Panc1 (cell line): ENCODE results near the gene STRIP1. TPM values are rescaled to one million over a fixed set of nuclear protein-coding genes. Genes with fewer than 3 reads are reported as not detected.

Source experiments
- ATAC-seq: fragments of 200-7000 bp; cut with Tn5 transposase; 2 replicates; pipeline ENCODE4 v1.9.1; 2020; ENCODE audit warnings: mild to moderate bottlenecking, moderate library complexity
- BruUV-seq: library from RNA; stranded (reverse); fragments of 400-500 nt; replicated peaks from 2 replicates; lab custom pipeline; 2021; lab: Mats Ljungman, UMichigan
- CTCF ChIA-PET: fragments of 300-600 bp; sonication (Branson Sonifier 250); formaldehyde crosslinking; loops from one replicate; lab custom pipeline; 2022; ENCODE audit warnings: antibody characterized with exemption; lab: Charles Lee
- POLR2A ChIA-PET: fragments of 300-600 bp; sonication (Branson Sonifier 250); formaldehyde crosslinking; loops from one replicate; lab custom pipeline; 2022; ENCODE audit warnings: antibody characterized with exemption; lab: Charles Lee
- DNase-seq: peaks from one replicate; pipeline ENCODE4 v3.0.0-alpha.2; 2010; ENCODE audit warnings: low read depth, low spot score
- H3K27ac ChIP-seq: 2 replicates; pipeline ENCODE4 v1.5.1; 2011; ENCODE audit warnings: mild to moderate bottlenecking, low read length, inconsistent platforms
- H3K27me3 ChIP-seq: fragments of 200-500 bp; sonication (Bioruptor generic); 2 replicates; pipeline ENCODE4 v1.6.0; 2014; ENCODE audit warnings: low read length, inconsistent platforms; ENCODE audit not compliant: control insufficient read depth, insufficient read depth
- H3K36me3 ChIP-seq: fragments of 200-500 bp; sonication (Bioruptor generic); 2 replicates; pipeline ENCODE4 v1.5.1; 2014; ENCODE audit warnings: inconsistent platforms, mild to moderate bottlenecking, low read length, moderate library complexity; ENCODE audit not compliant: control insufficient read depth, insufficient read depth
- H3K4me1 ChIP-seq: 2 replicates; pipeline ENCODE4 v1.5.1; 2011; ENCODE audit warnings: inconsistent platforms, mild to moderate bottlenecking, low read length, moderate library complexity; ENCODE audit not compliant: control insufficient read depth, insufficient read depth
- H3K4me3 ChIP-seq, 2 experiments: 2 replicates each; pipeline ENCODE4 v1.5.1; 2011 to 2012; ENCODE audit warnings: low read depth in 2 of 2, low read length in 2 of 2, mild to moderate bottlenecking in 2 of 2, inconsistent platforms in 1 of 2, moderate library complexity in 1 of 2
- H3K9me3 ChIP-seq: fragments of 200-500 bp; sonication (Bioruptor generic); 2 replicates; pipeline ENCODE4 v1.5.1; 2014; ENCODE audit warnings: low read depth, mild to moderate bottlenecking, inconsistent platforms, low read length, moderate library complexity; ENCODE audit not compliant: control insufficient read depth, insufficient read depth
- CTCF ChIP-seq: fragments of 450-650 bp; IDR thresholded peaks from 2 replicates; pipeline ENCODE4 v1.5.1; 2017; ENCODE audit warnings: mild to moderate bottlenecking
- POLR2AphosphoS5 ChIP-seq: IDR thresholded peaks from 2 replicates; pipeline ENCODE4 v1.6.1; 2012; ENCODE audit warnings: mild to moderate bottlenecking, low read depth, low read length, moderate library complexity
- REST ChIP-seq, 2 experiments: IDR thresholded peaks; 2 replicates each; pipeline ENCODE4 v1.6.1; 2011 to 2012; ENCODE audit warnings: low read depth in 2 of 2, control low read depth in 1 of 2, low read length in 1 of 2, mild to moderate bottlenecking in 1 of 2, moderate library complexity in 1 of 2; ENCODE audit not compliant: insufficient read depth in 1 of 2
- SIN3A ChIP-seq: IDR thresholded peaks from 2 replicates; pipeline ENCODE4 v1.6.1; 2012; ENCODE audit warnings: low read depth, mild to moderate bottlenecking, low read length, moderate library complexity, borderline replicate concordance; ENCODE audit not compliant: insufficient read depth
- TCF7L2 ChIP-seq: IDR thresholded peaks from 2 replicates; pipeline ENCODE4 v1.6.1; 2011; ENCODE audit warnings: mild to moderate bottlenecking, low read depth, low read length, inconsistent platforms
- in situ Hi-C: cut with HindIII; loops from 2 replicates; pipeline ENCODE4 v1.10.0; 2016; ENCODE audit warnings: low sequenced_read_pairs, low pct_unique_long_range_greater_than_20kb
- intact Hi-C: fragments of 100-400 bp; cut with micrococcal nuclease; formaldehyde crosslinking; loops from one replicate; pipeline ENCODE4 v1.10.0; 2022; ENCODE audit not compliant: unreplicated experiment
- total RNA-seq: library from RNA; stranded (reverse); gene quantifications from one replicate; pipeline ENCODE4 v1.2.1, GENCODE V29; 2021; ENCODE audit not compliant: unreplicated experiment

STRIP1 gene
- total RNA-seq, 1 experiment from 2014 or later, result 26.1 TPM

DNA sequence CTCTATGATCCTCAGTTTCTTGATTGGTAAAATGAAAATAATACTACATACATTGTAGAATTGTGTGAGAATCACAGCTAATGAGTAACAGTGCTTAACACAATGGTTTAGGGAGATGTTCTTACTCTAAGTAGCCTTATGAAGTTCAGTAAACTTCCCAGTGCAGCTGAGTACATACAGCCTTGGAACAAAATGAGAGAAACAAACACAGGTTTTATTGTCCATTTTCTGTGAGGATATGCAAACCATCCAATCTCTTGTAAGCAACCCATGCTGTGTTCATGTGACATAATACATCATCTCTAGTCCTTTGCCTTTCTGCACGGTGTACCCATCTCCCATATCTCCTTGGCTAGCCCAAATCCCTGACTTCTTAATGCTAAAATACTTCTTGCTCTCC lies 14.7 kb upstream of the STRIP1 start:
- ATAC-seq, result no peak
- Histone ChIP-seq H3K27ac (no peak overlapping the region), H3K4me1 (no peaks in the 10 kb centered on the region), H3K4me3 (no peak overlapping the region), H3K9me3 (no peaks in the 10 kb centered on the region), H3K27me3 (no peaks in the 10 kb centered on the region), H3K36me3 (peaks cover 60% of the 10 kb centered on the region)
- ChIA-PET CTCF (no interaction called here), POLR2A (no interaction called here)
- DNase-seq, result no peak
- no peak for TF ChIP-seq TCF7L2
- no peak for TF ChIP-seq POLR2AphosphoS5
- no peak for TF ChIP-seq REST (IDR thresholded peaks at IDR 0.05; ENCODE audit: insufficient read depth in 1 of 2, low read depth in 2 of 2, low read length in 1 of 2)
- TF ChIP-seq SIN3A, result no peak
- TF ChIP-seq CTCF, result no peak
- no TSS peak for BruUV-seq
- in situ Hi-C loops (no loop called here), intact Hi-C loops (no loop called here)

DNA sequence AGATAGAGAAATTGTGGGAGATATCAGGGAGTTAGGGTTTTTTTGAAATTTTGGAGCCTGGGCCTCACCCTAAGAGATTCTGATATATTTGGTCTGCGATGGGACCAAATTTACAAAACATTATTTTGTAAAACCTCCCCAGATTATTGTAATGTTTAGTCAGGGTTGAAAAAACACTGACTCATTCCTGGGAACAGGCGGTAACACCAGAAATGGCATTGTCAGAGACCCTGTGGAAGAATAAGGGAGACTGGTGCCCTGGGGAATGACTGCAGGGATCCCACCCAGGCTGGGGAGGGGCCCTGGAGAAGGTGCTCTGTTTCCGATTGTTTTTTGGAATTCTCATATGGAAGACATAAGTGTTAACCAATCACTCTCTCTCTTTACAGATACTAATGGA lies 13.1 kb upstream of the STRIP1 start:
- Histone ChIP-seq H3K4me1 (no peaks in the 10 kb centered on the region), H3K27me3 (no peaks in the 10 kb centered on the region), H3K9me3 (no peaks in the 10 kb centered on the region), H3K36me3 (peaks cover 49% of the 10 kb centered on the region), H3K27ac (no peak overlapping the region), H3K4me3 (no peak overlapping the region)
- BruUV-seq, result no TSS peak
- DNase-seq (no peak), ATAC-seq (no peak)
- in situ Hi-C loops (no loop called here), intact Hi-C loops (no loop called here)
- no peak for TF ChIP-seq TCF7L2
- TF ChIP-seq REST (IDR thresholded peaks at IDR 0.05; ENCODE audit: insufficient read depth in 1 of 2, low read depth in 2 of 2, low read length in 1 of 2), result no peak
- TF ChIP-seq CTCF, result no peak
- no peak for TF ChIP-seq SIN3A
- no peak for TF ChIP-seq POLR2AphosphoS5
- ChIA-PET CTCF (no interaction called here), POLR2A (no interaction called here)
